T47D (cell line): ENCODE results near the gene CRTC1.
A peak's percentile ranks its signal among the peaks of the same experiment; 100 is the strongest.

Experiments
- DNase-seq, 2 experiments: peaks; one replicate each; pipeline versions ENCODE4 v3.0.0 to v3.0.0-alpha.2; 2011 to 2012; ENCODE audit warnings: low read depth in 1 of 2, low spot score in 1 of 2
- JUND ChIP-seq: IDR thresholded peaks from 2 replicates; pipeline ENCODE4 v1.6.1; 2012; ENCODE audit warnings: low read depth
- in situ Hi-C: cut with HindIII; loops from 2 replicates; pipeline ENCODE4 v1.10.0; 2016; ENCODE audit warnings: low sequenced_read_pairs, low pct_unique_long_range_greater_than_20kb

CRTC1 gene, protein sequence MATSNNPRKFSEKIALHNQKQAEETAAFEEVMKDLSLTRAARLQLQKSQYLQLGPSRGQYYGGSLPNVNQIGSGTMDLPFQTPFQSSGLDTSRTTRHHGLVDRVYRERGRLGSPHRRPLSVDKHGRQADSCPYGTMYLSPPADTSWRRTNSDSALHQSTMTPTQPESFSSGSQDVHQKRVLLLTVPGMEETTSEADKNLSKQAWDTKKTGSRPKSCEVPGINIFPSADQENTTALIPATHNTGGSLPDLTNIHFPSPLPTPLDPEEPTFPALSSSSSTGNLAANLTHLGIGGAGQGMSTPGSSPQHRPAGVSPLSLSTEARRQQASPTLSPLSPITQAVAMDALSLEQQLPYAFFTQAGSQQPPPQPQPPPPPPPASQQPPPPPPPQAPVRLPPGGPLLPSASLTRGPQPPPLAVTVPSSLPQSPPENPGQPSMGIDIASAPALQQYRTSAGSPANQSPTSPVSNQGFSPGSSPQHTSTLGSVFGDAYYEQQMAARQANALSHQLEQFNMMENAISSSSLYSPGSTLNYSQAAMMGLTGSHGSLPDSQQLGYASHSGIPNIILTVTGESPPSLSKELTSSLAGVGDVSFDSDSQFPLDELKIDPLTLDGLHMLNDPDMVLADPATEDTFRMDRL

GRCh38 chr19:18683109-18683957 lies at the start of gene CRTC1:
TSS of gene CRTC1 (plus strand) at chr19:18683680. CDS start at chr19:18683703, 23 bp downstream.
- TF ChIP-seq JUND = no peak
- peak; percentile 88 to 90 for DNase-seq
- in situ Hi-C loops = no loop called here

GRCh38 chr19:18634612-18635297 lies 48.7 kb upstream of the CRTC1 start:
- TF ChIP-seq JUND = no peak
- no peak for DNase-seq
- in situ Hi-C loops = no loop called here

DNA sequence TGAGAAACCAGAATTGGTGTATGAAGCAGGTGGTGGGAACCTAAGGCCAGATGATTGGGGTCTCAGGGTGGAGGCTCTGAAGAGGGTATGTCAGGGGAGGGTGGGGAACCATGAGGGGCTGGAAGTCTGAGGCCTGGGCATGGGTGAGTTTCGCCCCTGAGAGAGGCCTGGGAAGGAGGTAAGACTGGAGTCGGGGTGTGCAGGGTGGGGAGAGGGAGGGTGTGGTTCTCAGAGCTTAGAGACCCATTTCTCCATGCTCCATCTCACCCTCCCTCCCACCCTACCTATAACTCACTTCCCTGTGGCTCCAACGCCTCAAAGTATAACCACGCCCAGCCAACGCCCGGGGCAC lies 47.7 kb upstream of the CRTC1 start:
- no peak for TF ChIP-seq JUND
- in situ Hi-C loops = no loop called here
- no peak for DNase-seq

DNA sequence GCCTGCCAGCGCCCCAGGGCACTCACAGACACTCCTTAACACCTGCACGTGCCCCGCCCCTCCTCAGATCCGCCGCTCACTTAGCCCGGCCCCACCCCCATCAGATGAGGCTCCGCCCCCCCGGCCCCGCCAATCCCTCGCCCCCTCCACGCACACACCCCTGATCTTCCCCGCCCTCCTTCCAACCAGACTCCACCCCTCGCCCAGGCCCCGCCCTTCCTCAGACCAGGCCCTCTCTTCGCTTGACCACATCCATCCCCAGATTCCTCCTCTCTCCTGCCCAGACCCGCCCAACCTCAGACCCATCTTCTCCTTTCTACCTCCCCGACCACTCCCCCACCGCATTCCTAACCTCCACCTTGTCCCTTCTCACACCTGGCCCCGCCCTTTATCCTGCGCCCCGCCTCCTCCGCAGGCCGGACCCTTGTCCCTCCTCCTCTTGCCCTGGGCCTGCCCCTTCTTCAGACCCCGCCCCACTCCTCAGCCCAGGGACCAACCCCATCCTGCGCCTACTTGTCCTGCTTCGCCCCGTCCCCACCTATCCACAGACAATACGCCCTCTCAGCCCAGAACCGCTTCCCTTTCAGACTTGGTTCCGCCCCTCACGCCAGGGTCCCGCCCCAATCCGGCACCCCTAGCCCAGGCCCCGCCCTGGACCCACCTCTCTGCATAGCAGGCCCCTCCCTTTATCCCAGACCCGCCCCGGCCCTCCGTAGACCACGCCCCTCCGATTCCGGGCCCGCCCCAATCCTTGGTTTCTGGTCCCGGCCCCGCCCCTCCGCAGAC lies 47.1 kb upstream of the CRTC1 start:
- in situ Hi-C loops = no loop called here
- TF ChIP-seq JUND = no peak
- DNase-seq = peak; percentile 87 to 98

DNA sequence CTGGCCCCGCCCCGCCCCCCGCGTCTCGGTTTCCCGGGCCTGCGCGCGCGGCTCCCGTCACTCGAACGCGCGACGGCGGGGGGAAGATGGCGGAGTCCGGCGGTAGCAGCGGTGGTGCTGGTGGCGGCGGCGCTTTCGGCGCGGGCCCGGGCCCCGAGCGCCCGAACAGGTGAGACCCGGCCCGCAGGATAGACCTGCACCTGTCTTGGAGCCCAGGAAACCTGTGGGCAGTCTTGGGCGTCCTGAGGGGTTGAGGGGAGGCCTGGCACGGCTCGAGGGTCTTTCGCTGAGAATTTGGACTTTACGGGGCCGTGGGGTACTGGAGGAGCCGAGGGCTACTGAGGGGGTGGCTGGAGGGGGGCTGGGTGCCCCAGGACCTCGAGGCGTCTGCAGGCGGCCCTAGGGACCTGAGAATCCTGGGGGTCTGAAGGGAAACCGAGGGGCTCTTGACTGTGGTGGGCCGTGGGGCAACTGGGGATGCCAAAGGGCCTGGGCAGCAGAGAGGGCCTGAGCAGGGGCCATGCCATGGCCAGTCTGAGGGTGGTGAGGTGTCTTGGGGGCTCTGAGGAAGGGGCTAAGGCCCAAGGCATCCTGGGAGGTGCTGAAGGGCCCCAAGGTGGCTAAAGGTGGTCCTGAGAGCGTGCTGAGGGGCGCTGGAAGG lies 46.4 kb upstream of the CRTC1 start, which contains the start of gene KLHL26:
TSS of gene KLHL26 (plus strand) at position 60 of the 661 bp plus-strand sequence. CDS start at position 87, 27 bp downstream.
- in situ Hi-C loops = no loop called here
- no peak for DNase-seq
- no peak for TF ChIP-seq JUND

DNA sequence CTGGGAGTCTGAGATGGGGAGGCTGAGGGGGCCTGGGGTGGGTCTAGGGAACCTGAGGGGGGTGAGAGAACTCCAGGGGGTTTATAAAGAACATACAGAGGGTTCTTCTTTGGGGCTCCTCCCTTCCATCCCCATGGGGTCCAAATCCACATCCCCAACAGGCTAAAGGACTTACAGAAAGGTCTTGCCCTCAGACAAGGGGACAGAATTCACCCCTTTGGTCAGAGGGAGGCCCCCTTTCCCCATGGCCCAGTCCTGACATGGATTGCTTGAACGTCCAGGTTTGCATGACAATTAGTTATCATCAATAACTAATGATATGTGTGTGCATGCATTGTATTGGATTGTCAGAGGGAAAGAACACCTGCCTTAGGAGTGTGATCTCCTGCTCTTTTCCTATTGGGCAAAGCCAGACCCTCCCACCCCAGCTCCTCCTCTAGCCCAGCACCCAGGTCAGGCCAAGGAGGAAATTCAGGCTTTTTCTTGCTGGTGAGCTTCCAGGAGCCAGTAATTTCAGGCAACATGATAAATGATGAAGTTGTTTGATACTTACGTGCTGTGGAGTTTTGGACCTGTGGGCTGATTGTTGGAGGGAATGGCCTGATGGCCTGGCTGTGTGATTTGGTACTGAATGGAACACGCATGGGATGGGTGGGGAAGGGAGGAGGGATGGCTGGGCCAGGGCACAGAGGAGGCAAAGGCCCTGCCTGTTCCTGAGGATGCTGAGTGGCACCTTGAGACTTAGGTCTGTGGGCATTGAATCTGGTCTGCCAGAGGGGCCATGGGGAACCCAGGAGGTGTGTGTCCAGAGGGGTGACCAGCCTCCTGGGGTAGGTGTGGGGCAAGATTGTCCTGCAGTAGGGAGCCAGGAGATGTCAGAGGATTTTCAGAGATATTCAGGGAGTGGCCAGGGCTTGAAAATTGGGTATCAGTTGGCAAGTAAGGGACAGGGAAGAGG lies 45.5 kb upstream of the CRTC1 start:
- peak; percentile 69 to 70 for DNase-seq
- TF ChIP-seq JUND = no peak
- in situ Hi-C loops = no loop called here

DNA sequence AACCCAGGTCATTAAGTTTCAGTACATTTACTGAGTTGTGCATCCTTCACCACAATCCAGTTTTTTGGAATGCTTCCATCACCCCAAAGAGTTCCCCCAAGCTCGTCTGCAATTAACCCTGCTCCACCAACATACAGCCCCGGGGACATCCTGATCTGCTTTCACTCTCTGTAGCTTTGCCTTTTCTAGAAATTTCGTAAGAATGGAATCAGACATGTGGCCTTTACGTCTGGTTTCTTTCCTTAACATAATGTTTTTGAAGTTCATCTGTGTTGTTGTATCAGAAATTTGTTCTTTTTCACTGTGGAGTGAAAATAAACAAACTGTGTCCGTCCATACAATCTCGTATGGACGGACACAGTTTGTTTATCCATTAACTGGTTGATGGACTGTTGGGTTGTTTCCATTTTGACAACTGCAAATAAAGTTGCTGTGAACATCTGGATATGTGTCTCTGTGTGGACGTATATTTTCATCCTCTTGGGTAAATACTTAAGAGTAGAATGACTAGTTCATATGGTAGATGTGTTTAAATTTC lies 43.7 kb upstream of the CRTC1 start:
- in situ Hi-C loops = no loop called here
- DNase-seq = no peak
- TF ChIP-seq JUND = no peak

DNA sequence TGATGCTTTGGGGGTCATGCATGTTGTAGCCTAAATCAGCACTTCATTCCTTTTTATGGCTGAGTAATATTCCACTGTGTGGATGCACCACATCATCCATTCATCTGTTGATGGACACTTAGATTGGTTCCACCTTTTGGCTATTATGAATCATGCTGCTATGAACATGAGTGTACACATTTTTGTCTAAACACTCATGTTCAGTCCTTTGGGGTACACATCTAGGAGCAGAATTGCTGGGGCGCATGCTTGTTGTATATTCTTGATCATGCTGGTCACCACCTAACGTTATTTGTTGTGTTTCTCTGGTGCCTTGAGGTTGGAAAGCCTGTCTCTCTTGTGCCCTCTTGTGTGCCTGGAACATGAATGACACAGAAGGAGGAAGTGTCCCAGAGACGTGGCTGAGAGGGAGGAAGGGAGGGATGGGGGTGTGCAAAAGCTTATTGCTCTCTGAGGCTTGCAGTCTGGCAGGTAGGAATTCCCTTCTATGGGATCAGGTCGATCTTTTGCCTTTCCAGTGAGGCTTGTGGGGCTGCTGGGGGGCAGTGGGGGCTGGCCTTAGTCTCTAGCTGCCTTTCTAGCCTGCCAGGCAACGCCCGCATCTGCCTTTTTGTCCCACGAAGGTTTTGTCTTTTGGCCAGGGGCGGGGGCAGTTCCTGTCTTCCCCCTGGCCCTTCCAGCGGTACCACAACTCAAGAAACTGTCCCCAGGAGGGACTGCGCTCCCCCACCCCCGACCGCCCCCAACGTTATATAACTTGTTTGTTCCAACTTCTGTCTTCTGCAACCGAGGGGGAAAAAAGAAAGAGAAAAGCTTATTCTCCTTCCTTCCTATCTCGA lies 39.1 kb upstream of the CRTC1 start:
- DNase-seq = peak; percentile 58 to 64
- TF ChIP-seq JUND = no peak
- in situ Hi-C loops = no loop called here

- in situ Hi-C loops = no loop called here
- DNase-seq = no peak
These were observed 38.4 kb upstream of the CRTC1 start for GRCh38 chr19:18645035-18645511.

More at GRCh38 chr19:18645035-18645511, 38.4 kb upstream of the CRTC1 start:
- no peak for TF ChIP-seq JUND
